Endothelial cell of umbilical vein (primary cell): ENCODE results near the gene VWA8. TPM values are rescaled to one million over a fixed set of nuclear protein-coding genes. Genes with fewer than 3 reads are reported as not detected.

ENCODE experiments used
- BruUV-seq: library from RNA; stranded (reverse); fragments of 400-500 nt; replicated peaks from 2 replicates; lab custom pipeline; 2021; lab: Mats Ljungman, UMichigan
- CTCF ChIA-PET: fragments of 300-600, 350-600 bp; sonication (Branson Sonifier 250); formaldehyde crosslinking; loops from one replicate; lab custom pipeline; 2021; ENCODE audit warnings: antibody characterized with exemption, inconsistent platforms; lab: Charles Lee
- POLR2A ChIA-PET: fragments of 300-600, 350-600 bp; sonication (Branson Sonifier 250); formaldehyde crosslinking; loops from one replicate; lab custom pipeline; 2021; ENCODE audit warnings: antibody characterized with exemption, inconsistent platforms; lab: Charles Lee
- DNase-seq: peaks from one replicate; pipeline ENCODE4 v3.0.0-alpha.2; 2011; ENCODE audit warnings: low read depth, low spot score
- FAIRE-seq: peaks from 2 replicates; lab custom pipeline; 2011; peaks lifted over from hg19 to GRCh38; lab: Jason Lieb, UNC
- H2AFZ ChIP-seq: 2 replicates; pipeline ENCODE4 v1.6.0; 2012; ENCODE audit warnings: low read depth, low read length, control low read depth, inconsistent platforms
- H3K27ac ChIP-seq: 2 replicates; pipeline ENCODE4 v1.5.1; 2011; ENCODE audit warnings: low read depth, mild to moderate bottlenecking, control low read depth, low read length, moderate library complexity; ENCODE audit not compliant: insufficient read depth
- H3K27me3 ChIP-seq, 2 experiments: 2 replicates each; pipeline versions ENCODE4 v1.6.0 to v1.6.1; 2011; ENCODE audit warnings: low read length in 2 of 2, mixed read lengths in 1 of 2; ENCODE audit not compliant: control insufficient read depth in 2 of 2, insufficient read depth in 2 of 2
- H3K36me3 ChIP-seq, 2 experiments: 2 replicates in 1 of 2; 3 replicates in 1 of 2; pipeline ENCODE4 v1.5.1; 2011; ENCODE audit warnings: low read length in 2 of 2, mild to moderate bottlenecking in 1 of 2, moderate library complexity in 1 of 2; ENCODE audit not compliant: control insufficient read depth in 2 of 2, insufficient read depth in 2 of 2; ENCODE audit errors: extremely low read depth in 1 of 2
- H3K4me1 ChIP-seq: 3 replicates; pipeline ENCODE4 v1.5.1; 2011; ENCODE audit warnings: mild to moderate bottlenecking, low read length; ENCODE audit not compliant: control insufficient read depth, insufficient read depth; ENCODE audit errors: extremely low read depth
- H3K4me2 ChIP-seq: 2 replicates; pipeline ENCODE4 v1.6.1; 2011; ENCODE audit warnings: low read length, control low read depth, mixed read lengths; ENCODE audit not compliant: insufficient read depth
- H3K4me3 ChIP-seq, 3 experiments: fragments of 200-600 bp in 1 of 3; sonication (generic), shearing (Covaris generic) in 1 of 3; replicated peaks in 1 of 3; 2 replicates each; pipeline ENCODE4 v1.5.1; 2011 to 2016; ENCODE audit warnings: control low read depth in 3 of 3, low read length in 3 of 3, mild to moderate bottlenecking in 2 of 3, inconsistent platforms in 1 of 3, low read depth in 1 of 3, moderate library complexity in 1 of 3; ENCODE audit not compliant: insufficient read depth in 1 of 3
- H3K79me2 ChIP-seq: 2 replicates; pipeline ENCODE4 v1.6.0; 2012; ENCODE audit warnings: low read length, inconsistent platforms; ENCODE audit not compliant: control insufficient read depth, insufficient read depth
- H3K9ac ChIP-seq: replicated peaks from 2 replicates; pipeline ENCODE3; 2011; ENCODE audit warnings: low read length, control low read depth; ENCODE audit not compliant: insufficient read depth; ENCODE audit errors: extremely low read depth
- H3K9me1 ChIP-seq: replicated peaks from 3 replicates; pipeline ENCODE4 v1.6.0; 2011; ENCODE audit warnings: mild to moderate bottlenecking, low read length; ENCODE audit not compliant: control insufficient read depth, insufficient read depth; ENCODE audit errors: extremely low read depth
- H3K9me3 ChIP-seq: replicated peaks from 2 replicates; pipeline ENCODE4 v1.5.1; 2012; ENCODE audit warnings: low read length, inconsistent platforms; ENCODE audit not compliant: control insufficient read depth, insufficient read depth
- H4K20me1 ChIP-seq: replicated peaks from 2 replicates; pipeline ENCODE3; 2011; ENCODE audit warnings: mild to moderate bottlenecking, low read length; ENCODE audit not compliant: control insufficient read depth, insufficient read depth; ENCODE audit errors: extremely low read depth
- EZH2 ChIP-seq: IDR thresholded peaks from 2 replicates; pipeline ENCODE4 v1.6.1; 2012; ENCODE audit warnings: borderline replicate concordance, low read depth, mild to moderate bottlenecking, moderate library complexity, low read length, inconsistent platforms; ENCODE audit not compliant: severe bottlenecking
- FOS ChIP-seq: IDR thresholded peaks from 2 replicates; pipeline ENCODE4 v1.6.1; 2011; ENCODE audit warnings: mild to moderate bottlenecking, low read length, moderate library complexity, borderline replicate concordance; ENCODE audit not compliant: insufficient read depth
- GATA2 ChIP-seq: IDR thresholded peaks from 2 replicates; pipeline ENCODE4 v1.7.0; 2011; ENCODE audit warnings: low read depth, mild to moderate bottlenecking, moderate library complexity, mixed read lengths, low read length; ENCODE audit not compliant: insufficient read length, insufficient read depth
- JUN ChIP-seq: IDR thresholded peaks from 2 replicates; pipeline ENCODE4 v1.6.1; 2011; ENCODE audit warnings: borderline replicate concordance, low read depth; ENCODE audit not compliant: insufficient read length, insufficient read depth
- MYC ChIP-seq: IDR thresholded peaks from one replicate; pipeline ENCODE4 v1.6.1; 2011; ENCODE audit warnings: mild to moderate bottlenecking, low read depth, low read length
- POLR2A ChIP-seq: IDR thresholded peaks from 2 replicates; pipeline ENCODE4 v1.6.1; 2012; ENCODE audit warnings: low read depth, mild to moderate bottlenecking, control low read depth, low read length
- POLR2AphosphoS5 ChIP-seq: IDR thresholded peaks from 2 replicates; pipeline ENCODE4 v1.6.1; 2012; ENCODE audit warnings: low read depth, mild to moderate bottlenecking, control low read depth, low read length, moderate library complexity; ENCODE audit not compliant: insufficient read depth
- dilution Hi-C: fragments of 300-500 bp; cut with MboI; formaldehyde crosslinking; loops from one replicate; pipeline ENCODE4 v1.15.0; 2019; ENCODE audit warnings: low sequenced_read_pairs; ENCODE audit not compliant: extremely low pct_ligation_motif_present
- intact Hi-C: fragments of 100-400 bp; cut with micrococcal nuclease; formaldehyde crosslinking; loops from one replicate; pipeline ENCODE4 v1.10.0; 2022
- polyA plus RNA-seq, 4 experiments: library from polyadenylated mRNA; depleted of rRNA in 3 of 4; stranded (reverse) in 3 of 4; unstranded in 1 of 4; fragments of >200 nt; gene quantifications; 2 replicates each; pipeline versions ENCODE4 v1.2.1 to v1.2.3, GENCODE V29; 2011 to 2012; ENCODE audit warnings: missing spikeins in 1 of 4
- total RNA-seq: library from RNA; stranded (reverse); gene quantifications from 2 replicates; pipeline ENCODE4 v1.2.3, GENCODE V29; 2021
- TF ChIP-seq, protein P1 (sequence below): IDR thresholded peaks from 2 replicates; pipeline ENCODE4 v1.6.1; 2011; ENCODE audit not compliant: insufficient read depth, insufficient read length
- TF ChIP-seq, protein P2 (sequence below), 2 donors: IDR thresholded peaks; 1 replicate in 1 of 2; 2 replicates in 1 of 2; pipeline ENCODE4 v1.5.1; 2011; ENCODE audit warnings: low read length in 2 of 2, mild to moderate bottlenecking in 2 of 2, moderate library complexity in 2 of 2, control low read depth in 1 of 2, inconsistent platforms in 1 of 2, low read depth in 1 of 2; ENCODE audit not compliant: insufficient read depth in 1 of 2; ENCODE audit errors: extremely low read depth in 1 of 2

Gene VWA8
- total and polyA plus RNA-seq, 2 donors (not counting 3 experiments of a cell fraction or from before 2014, with no cell fraction given), result 2.9 to 11.3 TPM

DNA sequence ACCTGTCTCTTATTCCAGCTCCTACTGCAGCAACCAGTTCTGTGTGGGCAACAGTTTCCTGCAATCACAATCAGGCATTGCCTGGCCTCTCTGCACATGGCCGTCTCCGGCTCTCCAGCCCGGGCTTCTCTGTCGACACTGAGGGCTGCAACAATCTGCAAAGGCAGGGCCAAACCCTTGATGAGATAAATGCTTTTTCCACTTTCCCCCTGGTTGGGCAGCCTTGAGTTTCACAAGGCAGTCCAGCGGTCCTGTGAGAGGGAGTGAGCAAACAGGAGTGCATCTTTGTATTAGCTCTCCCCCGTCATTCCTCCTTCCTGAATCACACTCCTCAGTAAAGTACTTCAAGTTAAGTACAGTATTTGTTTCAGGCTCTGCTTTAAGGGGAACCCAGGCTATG is 40.7 kb upstream of the VWA8 start:
- Histone ChIP-seq H3K4me3 (no peak overlapping the region), H3K4me1 (no peaks in the 10 kb centered on the region), H3K27me3 (peaks cover 9 to 19% of the 10 kb centered on the region in 2 experiments), H3K27ac (no peak overlapping the region), H3K9me1 (no peaks in the 10 kb centered on the region), H4K20me1 (no peaks in the 10 kb centered on the region), H3K4me2 (no peak overlapping the region), H3K79me2 (no peaks in the 10 kb centered on the region), H3K9me3 (no peaks in the 10 kb centered on the region), H3K9ac (no peak overlapping the region), H3K36me3 (no peaks in the 10 kb centered on the region), H2AFZ (peak overlapping the region; percentile 57)
- BruUV-seq, result no TSS peak
- FAIRE-seq (no peak), DNase-seq (no peak)
- intact Hi-C loops (no loop called here), dilution Hi-C loops (no loop called here)
- TF ChIP-seq, protein P1, sequence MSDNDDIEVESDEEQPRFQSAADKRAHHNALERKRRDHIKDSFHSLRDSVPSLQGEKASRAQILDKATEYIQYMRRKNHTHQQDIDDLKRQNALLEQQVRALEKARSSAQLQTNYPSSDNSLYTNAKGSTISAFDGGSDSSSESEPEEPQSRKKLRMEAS, result no peak
- ChIA-PET POLR2A (no interaction called here), CTCF (no interaction called here)

DNA sequence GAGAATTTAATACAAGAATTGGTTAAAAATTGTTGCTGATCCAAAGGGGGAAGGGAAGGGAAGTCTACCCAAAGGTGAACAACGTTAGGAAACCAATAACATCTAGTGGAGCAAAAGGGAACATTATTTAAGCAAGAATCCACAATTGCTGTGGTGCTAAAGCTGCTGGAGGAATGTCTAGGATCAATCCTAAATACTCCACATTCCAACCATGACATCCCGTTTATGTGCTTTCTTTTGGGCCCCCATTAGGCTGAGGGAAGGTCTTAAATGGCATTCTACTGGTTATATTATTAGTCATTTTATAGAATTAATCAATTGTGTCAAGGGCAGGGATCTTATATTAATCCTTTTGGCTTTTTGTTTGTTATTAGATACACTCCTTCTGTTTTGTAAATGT is 39.9 kb upstream of the VWA8 start:
- Histone ChIP-seq H3K4me3 (no peak overlapping the region), H2AFZ (no peak overlapping the region), H3K4me2 (no peak overlapping the region), H4K20me1 (no peaks in the 10 kb centered on the region), H3K4me1 (no peaks in the 10 kb centered on the region), H3K27me3 (peaks cover 9 to 19% of the 10 kb centered on the region in 2 experiments), H3K9me3 (no peaks in the 10 kb centered on the region), H3K9me1 (no peaks in the 10 kb centered on the region), H3K27ac (no peak overlapping the region), H3K9ac (no peak overlapping the region), H3K36me3 (no peaks in the 10 kb centered on the region), H3K79me2 (no peaks in the 10 kb centered on the region)
- TF ChIP-seq FOS (no peak), GATA2 (no peak), POLR2A (no peak), JUN (no peak), EZH2 (no peak), MYC (no peak), POLR2AphosphoS5 (no peak)
- TF ChIP-seq, protein P1, result no peak
- TF ChIP-seq, protein P2, sequence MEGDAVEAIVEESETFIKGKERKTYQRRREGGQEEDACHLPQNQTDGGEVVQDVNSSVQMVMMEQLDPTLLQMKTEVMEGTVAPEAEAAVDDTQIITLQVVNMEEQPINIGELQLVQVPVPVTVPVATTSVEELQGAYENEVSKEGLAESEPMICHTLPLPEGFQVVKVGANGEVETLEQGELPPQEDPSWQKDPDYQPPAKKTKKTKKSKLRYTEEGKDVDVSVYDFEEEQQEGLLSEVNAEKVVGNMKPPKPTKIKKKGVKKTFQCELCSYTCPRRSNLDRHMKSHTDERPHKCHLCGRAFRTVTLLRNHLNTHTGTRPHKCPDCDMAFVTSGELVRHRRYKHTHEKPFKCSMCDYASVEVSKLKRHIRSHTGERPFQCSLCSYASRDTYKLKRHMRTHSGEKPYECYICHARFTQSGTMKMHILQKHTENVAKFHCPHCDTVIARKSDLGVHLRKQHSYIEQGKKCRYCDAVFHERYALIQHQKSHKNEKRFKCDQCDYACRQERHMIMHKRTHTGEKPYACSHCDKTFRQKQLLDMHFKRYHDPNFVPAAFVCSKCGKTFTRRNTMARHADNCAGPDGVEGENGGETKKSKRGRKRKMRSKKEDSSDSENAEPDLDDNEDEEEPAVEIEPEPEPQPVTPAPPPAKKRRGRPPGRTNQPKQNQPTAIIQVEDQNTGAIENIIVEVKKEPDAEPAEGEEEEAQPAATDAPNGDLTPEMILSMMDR (IDR thresholded peaks at IDR 0.05; ENCODE audit: extremely low read depth in 1 of 2, insufficient read depth in 1 of 2, low read depth in 1 of 2, low read length in 2 of 2), result no peak
- no TSS peak for BruUV-seq
- FAIRE-seq, result no peak
- POLR2A ChIA-PET, result no interaction called here
- intact Hi-C loops, result no loop called here
- CTCF ChIA-PET, result no interaction called here
- dilution Hi-C loops, result no loop called here
- DNase-seq, result no peak
